Stimulated activated CD8-positive, alpha-beta memory T cell treated with anti-CD3 and anti-CD28 coated beads, Interleukin-4, amount 100 ng/mL, for 1 hour (primary cell): Measurements from ENCODE around the gene DNAH2.
"Not testable (repeated sequence)": the region's sequence is repeated elsewhere in the genome, so short reads cannot be mapped to it uniquely, and the experiment has no call there.

Source experiments
- DNase-seq, 2 donors: peaks; one replicate each; pipeline ENCODE4 v3.0.0-alpha.2; 2020; ENCODE audit warnings: low read depth in 2 of 2, low spot score in 1 of 2

Gene DNAH2

DNA sequence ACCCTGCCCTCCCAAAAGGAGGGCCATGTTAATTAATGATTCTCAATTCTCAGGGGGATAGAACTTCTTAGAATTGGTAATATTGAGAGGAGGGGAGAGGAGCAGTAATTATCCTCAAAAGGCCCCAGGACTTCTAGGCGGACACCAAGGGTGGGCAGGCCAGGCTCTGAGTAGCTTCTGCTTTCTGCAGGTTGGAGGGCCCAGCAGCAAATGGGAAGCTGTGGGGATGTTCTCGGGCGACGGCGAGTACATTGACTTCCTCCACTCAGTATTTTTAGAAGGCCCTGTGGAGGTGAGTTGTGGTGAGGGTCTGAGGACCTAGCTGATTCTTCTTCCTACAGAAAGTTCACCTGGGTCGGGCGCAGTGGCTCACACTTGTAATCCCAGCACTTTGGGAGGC, 57.5 kb downstream of the DNAH2 start:
- DNase-seq: no peak

DNA sequence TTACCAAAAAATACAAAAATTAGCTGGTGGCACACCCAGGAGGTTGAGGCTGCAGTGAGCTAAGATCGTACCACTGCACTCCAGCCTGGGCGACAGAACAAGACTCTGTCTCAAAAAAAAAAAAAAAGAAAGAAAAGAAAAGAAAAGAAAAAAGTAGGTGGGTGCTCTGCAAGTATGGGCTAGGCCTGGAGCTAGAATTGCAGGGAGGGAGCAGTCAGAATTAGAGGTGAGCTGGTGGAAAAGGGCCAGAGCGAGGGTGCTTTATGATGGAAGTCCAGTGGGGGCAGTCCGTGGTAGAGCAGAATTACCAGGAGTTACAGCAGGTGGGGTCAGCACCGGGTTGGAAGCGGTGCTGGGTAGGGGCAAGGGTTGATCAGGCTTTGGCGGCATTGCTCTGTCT, 59.5 kb downstream of the DNAH2 start:
- no peak for DNase-seq

DNA sequence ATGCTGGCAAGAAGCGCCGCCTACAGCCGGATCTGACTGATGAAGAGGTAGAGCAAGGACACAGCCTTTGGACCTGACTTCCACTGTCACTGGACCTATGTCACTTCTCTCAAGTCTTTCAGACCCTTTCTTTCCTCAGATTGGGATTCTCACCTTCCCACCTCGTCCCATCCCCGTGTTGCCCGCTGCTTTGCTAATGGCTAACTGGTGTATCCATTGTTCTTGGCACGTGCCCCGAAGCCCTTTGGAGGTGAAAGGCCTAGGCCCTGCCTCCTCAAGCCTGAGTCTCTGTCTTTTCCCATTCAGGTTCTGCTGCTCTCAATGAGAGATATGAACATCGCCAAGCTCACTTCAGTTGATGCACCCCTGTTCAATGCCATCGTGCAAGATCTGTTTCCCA, 63.2 kb downstream of the DNAH2 start:
- no peak for DNase-seq

DNA sequence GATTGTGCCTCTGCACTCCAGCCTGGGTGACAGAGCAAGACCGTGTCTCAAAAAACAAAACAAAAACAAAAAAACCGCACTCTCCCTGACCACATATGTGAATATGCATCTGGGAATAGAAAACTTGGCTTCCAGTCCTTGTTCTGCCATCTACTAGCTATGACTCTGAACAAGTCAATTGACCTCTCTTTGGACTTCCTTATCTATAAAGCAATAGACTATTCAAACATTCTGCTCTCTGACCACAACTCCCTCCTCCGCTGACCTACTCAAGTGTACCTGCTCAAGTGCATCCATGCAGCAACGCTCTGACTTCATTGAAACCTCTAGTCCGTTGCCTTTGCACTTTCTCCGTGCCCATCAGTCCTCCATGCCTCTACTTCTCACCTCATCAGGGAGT, 63.9 kb downstream of the DNAH2 start:
- no peak for DNase-seq

DNA sequence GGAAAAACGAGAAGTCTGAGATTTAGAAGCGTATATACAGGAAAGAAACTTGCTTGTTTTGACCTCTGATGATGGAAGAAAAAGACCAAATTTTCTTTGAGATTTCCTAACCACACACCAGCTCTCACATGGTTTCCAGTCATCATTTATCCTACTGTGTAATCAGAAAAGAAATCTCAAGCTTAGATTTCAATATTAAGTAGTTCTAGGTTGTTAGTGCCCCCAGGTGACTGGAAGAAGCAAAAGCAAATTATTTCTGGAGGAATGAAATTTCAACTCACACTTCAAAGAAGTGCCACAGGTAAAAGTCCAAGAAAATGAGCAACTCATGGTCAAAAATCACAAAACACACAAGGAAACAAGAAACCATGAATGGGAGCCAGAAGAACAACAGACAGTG, 64.7 kb downstream of the DNAH2 start:
- no peak for DNase-seq

DNA sequence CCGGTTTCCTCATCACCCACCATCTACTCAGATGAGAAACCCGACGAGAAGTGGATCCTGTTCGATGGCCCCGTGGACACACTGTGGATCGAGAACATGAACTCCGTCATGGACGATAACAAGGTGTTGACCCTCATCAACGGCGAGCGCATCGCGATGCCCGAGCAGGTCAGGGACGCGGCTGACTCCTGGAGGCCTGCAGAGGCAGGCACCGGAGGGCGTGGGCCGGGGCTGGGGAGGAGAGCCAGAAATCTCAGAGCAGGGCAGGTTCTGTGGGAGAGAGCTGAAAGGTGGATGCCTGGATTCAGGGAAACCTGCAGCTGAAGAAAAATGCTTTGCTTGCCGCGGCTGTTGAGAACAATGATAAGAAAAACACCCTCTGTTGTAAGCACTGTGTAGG, 69.3 kb downstream of the DNAH2 start:
- DNase-seq: no peak

DNA sequence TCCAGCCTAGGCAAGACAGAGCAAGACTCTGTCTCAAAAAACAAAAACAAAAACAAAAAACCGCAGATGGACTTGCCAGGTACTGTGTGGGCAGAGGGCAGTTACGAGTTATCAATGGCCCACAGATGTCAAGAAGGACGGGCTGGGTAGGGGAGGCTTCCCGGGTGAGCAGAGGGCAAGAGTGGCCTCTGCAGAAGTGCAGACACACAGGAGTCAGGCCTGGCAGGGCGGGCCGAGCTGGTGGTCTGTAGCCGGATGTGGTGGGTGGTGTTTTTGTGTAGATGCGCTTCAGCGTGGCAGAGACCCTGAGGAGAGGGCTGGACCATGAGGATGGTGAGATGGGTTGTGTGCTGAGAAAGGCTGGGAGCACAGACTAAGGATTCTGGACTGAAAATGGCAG, 71.6 kb downstream of the DNAH2 start:
- DNase-seq: no peak

DNA sequence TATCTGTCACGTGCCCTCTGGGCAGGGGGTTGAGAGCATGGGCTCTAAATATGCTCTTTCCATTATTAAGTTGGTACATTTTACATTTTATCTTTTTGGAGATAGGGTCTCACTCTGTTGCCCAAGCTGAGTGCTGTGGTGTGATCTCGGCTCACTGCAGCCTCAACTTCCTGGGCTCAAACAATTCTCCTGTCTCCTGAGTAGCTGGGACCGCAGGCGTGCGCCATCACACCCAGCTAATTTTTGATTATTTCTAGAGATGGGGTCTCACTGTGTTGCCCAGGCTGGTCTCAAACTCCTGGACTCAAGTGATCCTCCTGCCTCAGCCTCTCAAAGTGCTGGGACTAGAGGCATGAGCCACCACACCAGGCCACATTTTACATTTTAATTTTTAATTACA, 72.6 kb downstream of the DNAH2 start:
- no peak for DNase-seq

DNA sequence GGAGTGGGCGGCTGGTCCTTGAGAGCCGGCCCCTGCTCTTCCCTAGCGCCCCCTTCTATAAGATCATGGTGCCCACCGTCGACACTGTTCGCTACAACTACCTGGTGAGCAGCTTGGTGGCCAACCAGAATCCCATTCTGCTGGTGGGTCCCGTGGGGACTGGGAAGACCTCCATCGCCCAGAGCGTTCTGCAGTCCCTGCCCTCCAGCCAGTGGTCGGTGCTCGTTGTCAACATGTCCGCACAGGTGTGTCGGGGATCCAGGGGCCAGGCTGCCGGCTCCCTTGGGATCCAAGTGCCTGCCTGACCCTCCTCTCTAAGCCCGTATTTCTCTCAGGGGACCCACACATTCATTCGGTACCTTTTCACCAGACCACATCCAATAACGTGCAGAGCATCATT, 75.1 kb downstream of the DNAH2 start:
- no peak for DNase-seq

- no peak for DNase-seq
These were observed 76.6 kb downstream of the DNAH2 start for GRCh38 chr17:7794075-7794663.

DNA sequence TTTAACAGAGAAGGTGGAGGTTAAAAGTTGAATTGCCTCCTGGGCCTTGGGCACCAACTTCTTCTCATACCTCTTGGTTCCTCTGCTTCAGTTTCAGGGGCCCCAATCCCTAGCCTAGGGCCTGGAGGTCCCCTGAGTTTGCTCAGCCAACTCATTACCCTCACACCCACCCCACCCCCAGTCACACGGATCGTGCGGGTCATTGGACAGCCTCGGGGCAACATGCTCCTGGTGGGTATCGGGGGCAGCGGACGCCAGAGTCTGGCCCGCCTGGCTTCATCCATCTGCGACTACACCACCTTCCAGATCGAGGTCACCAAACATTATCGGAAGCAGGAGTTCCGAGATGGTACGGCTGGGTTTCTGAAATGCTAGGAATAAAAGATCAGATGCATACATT, 80.4 kb downstream of the DNAH2 start:
- no peak for DNase-seq

- no peak for DNase-seq
These were observed 81.3 kb downstream of the DNAH2 start for GRCh38 chr17:7798839-7799238.

DNA sequence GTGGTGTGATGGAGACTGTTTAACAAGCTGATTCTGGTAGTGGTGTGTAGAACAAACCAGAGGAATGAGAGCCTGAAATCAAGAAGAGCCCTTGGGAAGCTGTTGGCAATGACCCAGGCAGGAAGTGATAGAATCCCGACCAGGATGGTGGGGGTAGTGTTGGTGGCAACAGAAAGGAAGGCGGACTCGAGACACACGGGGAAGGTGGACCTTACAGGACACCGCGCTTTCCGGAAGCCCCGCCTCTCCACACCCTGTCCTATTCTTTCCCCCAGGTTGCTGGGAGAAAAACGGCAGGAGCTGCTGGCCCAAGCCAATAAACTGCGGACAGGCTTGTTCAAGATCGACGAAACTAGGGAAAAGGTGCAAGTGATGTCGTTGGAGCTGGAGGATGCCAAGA, 86.4 kb downstream of the DNAH2 start:
- DNase-seq: no peak

DNA sequence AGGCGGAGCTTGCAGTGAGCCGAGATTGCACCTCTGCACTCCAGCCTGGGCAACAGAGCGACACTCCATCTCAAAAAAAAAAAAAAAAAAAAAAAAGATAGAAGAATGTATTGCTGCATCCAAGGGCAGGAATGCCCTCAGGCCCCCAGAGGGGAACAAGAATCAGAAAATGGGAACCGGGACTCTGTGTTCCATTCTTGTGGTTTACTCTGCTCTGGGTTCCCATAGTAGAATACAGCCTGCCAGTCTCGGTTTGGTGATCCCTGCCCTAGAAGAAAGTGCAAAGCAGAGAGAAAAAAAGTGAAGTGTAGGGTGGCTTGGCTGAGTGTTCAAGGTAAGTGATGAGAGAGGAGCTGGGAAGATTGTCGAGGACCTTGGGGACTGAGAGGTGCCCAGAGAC, 89.0 kb downstream of the DNAH2 start:
- no peak for DNase-seq

DNA sequence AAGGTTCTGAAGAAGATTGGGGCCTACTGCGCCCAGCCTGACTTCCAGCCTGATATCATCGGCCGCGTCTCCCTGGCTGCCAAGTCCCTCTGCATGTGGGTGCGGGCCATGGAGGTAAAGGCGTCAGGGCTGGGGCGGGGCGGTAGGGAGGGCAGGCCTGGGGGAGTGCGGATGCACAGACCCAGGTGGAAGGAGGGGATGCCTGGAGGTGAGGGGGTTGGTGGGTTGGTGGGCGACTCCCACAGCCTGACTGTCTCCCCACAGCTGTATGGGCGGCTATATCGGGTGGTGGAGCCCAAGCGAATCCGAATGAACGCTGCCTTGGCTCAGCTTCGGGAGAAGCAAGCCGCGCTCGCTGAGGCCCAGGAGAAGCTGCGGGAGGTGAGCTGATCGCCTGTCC, 89.7 kb downstream of the DNAH2 start:
- DNase-seq: no peak

DNA sequence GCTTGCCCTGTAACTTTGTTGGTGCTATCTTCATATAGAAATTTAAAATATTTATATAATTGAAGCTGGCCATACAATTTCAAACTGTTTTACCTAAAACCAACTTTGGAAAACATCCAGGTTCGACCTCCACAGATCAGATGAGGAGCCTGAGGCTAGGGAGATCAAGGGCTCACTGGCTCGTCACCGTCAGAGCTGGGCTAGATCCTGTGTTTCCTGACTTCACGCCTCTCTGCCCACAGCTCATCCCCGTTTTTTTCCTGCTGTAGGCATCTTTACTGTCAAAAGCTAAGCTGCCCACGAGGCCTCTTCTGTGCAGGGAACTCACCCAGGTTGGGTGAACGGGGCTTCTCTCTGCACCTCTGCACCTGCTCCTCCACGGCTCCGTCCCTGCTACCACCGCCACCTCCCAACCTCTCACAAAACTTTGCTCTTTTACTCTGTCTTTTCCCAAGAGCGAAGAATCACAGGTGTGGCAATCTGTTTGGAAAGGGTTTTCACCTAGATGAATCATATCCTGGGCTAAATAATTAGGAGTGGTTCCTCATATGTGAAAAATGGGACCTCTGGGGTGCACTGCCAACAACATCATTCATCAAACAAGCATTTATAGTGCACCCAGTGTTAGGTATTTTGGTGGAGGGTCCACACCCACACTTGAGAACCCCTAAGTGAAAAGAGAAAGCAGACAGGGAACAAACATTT, 91.7 kb downstream of the DNAH2 start:
- DNase-seq: no peak

GRCh38 chr17:7809791-7810343, 92.3 kb downstream of the DNAH2 start:
- DNase-seq: not testable (repeated sequence)

GRCh38 chr17:7811251-7811650, 93.7 kb downstream of the DNAH2 start:
- no peak for DNase-seq

DNA sequence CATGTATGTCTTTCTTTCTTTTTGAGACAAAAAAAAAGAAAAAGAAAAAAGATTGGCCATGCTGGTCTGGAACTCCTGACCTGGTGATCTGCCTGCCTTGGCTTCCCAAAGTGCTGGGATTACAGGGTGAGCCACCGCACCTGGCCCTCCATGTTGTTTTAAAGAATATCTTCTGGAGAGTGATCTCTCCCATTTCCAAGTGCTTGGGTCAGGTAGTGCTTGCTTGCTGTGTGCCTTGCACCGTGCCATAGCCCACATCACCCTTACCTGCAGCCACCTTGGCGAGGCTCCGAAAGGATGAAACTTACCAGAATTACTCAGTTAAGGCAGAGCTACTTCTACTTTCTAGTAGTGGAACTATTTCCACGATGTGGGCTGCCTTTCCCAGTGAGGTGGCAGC, 97.4 kb downstream of the DNAH2 start:
- DNase-seq: no peak

DNA sequence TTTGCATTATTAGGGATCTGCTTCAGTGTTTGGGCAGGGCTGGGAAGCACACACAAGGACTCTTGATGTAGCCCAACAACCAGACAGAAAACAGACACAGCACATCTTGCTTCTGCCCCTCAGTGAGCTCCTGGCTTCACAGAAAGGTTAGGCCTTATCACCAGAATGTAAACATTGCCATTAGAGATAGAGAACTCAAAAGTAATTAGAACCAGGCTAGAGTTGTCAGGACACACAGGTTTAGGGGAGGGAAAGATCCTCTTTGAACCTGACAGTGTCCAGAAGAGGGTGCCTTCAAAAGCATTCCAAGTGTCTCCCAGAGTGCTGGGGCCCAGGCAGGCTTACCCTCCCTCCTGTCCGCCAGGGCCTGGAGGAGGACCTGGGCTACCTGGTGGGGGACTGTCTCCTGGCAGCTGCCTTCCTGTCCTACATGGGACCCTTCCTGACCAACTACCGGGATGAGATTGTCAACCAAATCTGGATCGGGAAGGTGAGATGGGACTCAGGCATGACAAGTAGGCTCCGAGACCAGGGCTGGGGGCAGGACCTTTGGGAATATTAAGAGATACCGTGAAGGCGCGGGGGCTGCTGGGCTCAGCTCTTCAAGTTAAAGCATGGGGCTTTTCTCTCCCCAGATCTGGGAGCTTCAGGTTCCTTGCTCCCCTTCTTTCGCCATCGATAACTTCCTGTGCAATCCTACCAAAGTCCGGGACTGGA, 99.5 kb downstream of the DNAH2 start:
- no peak for DNase-seq

GRCh38 chr17:7817643-7817964, 100.1 kb downstream of the DNAH2 start:
- no peak for DNase-seq

DNA sequence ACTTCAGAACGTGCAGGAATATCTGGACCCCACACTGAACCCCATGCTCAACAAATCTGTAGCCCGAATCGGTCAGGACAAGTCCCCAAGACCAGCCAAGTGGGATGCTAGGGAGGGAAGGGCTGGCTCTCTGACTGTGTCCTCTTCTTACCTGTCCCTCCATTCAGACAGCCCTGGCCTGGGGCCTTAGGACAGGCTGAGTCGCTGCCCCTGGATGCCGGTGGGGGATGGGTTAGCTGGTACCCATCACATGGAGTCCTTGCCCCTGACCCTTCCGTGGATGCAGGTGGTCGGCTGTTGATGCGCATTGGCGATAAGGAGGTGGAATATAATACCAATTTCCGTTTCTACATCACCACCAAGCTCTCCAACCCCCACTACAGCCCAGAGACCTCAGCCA, 100.5 kb downstream of the DNAH2 start:
- no peak for DNase-seq
